ENCODE measurements around the gene PDSS1. TPM values are rescaled to one million over a fixed set of nuclear protein-coding genes. Genes with fewer than 3 reads are reported as not detected.

The PDSS1 gene
- total RNA-seq, 2 experiments from 2014 or later, result 16.1 to 18.8 TPM

DNA sequence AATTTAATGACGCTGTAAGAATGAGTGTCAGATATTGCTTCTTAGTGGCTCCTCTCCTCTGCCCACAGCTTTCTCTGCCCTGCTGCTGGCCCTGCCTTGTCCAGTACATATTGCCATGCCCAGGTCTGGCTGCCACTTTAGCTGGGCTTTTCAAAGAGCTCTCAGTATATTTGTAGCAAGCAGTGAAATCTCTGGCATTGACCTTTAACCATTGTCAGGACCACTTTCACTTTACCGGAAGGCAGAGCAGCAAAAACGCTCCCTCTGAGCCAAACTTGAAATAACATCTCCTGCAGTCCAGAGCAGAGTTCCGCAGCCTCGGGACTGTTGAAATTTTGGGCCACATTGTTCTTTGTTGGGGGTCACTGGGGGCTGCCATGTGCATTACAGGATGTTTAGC is 13.8 kb downstream of the PDSS1 start:
- TF ChIP-seq, protein P1, sequence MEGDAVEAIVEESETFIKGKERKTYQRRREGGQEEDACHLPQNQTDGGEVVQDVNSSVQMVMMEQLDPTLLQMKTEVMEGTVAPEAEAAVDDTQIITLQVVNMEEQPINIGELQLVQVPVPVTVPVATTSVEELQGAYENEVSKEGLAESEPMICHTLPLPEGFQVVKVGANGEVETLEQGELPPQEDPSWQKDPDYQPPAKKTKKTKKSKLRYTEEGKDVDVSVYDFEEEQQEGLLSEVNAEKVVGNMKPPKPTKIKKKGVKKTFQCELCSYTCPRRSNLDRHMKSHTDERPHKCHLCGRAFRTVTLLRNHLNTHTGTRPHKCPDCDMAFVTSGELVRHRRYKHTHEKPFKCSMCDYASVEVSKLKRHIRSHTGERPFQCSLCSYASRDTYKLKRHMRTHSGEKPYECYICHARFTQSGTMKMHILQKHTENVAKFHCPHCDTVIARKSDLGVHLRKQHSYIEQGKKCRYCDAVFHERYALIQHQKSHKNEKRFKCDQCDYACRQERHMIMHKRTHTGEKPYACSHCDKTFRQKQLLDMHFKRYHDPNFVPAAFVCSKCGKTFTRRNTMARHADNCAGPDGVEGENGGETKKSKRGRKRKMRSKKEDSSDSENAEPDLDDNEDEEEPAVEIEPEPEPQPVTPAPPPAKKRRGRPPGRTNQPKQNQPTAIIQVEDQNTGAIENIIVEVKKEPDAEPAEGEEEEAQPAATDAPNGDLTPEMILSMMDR (IDR thresholded peaks at IDR 0.05), result no peak
- peaks cover 1% of the 10 kb centered on the region for H3K4me1 Mint-ChIP-seq (ENCODE audit: low read depth)
- ATAC-seq, result no peak
- no peaks in the 10 kb centered on the region for H3K27me3 Mint-ChIP-seq
- no peak overlapping the region for H3K27ac Mint-ChIP-seq
- H3K9me3 Mint-ChIP-seq, result no peaks in the 10 kb centered on the region
- H3K4me3 Mint-ChIP-seq, result no peak overlapping the region
- intact Hi-C loops (cut with micrococcal nuclease), result no loop called here
- DNase-seq, result no peak
- ChIA-PET CTCF (no interaction called here), POLR2A (no interaction called here)
- H3K36me3 Mint-ChIP-seq (ENCODE audit: low read depth), result peaks cover 47% of the 10 kb centered on the region

- Mint-ChIP-seq H3K9me3 (no peaks in the 10 kb centered on the region), H3K36me3 (ENCODE audit: low read depth) (peaks cover 33% of the 10 kb centered on the region), H3K4me3 (no peak overlapping the region), H3K27me3 (no peaks in the 10 kb centered on the region), H3K4me1 (ENCODE audit: low read depth) (no peaks in the 10 kb centered on the region), H3K27ac (no peak overlapping the region)
- no peak for DNase-seq
- intact Hi-C loops (cut with micrococcal nuclease), result no loop called here
- ChIA-PET CTCF (interaction anchor here (4.7 kb wide), 1 partner anchor 12 kb away, joined by 22 read pairs; no protein-coding TSS in a partner anchor), POLR2A (interaction anchor here (0.5 to 1.1 kb wide), 3 partner anchors 8 to 21 kb away, joined by 3 to 4 read pairs (median 3); no protein-coding TSS in a partner anchor)
- TF ChIP-seq, protein P1 (IDR thresholded peaks at IDR 0.05), result no peak
- no peak for ATAC-seq
Measured at GRCh38 chr10:26714415-26715136, 17.1 kb downstream of the PDSS1 start.

- ChIA-PET POLR2A (interaction anchor here (0.5 to 1.1 kb wide), 4 partner anchors 9 to 22 kb away, joined by 3 to 4 read pairs (median 4); no protein-coding TSS in a partner anchor), CTCF (interaction anchor here (0.6 to 4.7 kb wide), 2 partner anchors 11 to 216 kb away, joined by 3 to 22 read pairs; no protein-coding TSS in a partner anchor)
- DNase-seq (no peak), ATAC-seq (no peak)
- intact Hi-C loops (cut with micrococcal nuclease), result no loop called here
- peaks cover 36% of the 10 kb centered on the region for H3K36me3 Mint-ChIP-seq (ENCODE audit: low read depth)
- no peak overlapping the region for H3K4me3 Mint-ChIP-seq
- H3K4me1 Mint-ChIP-seq (ENCODE audit: low read depth), result no peaks in the 10 kb centered on the region
- no peaks in the 10 kb centered on the region for H3K9me3 Mint-ChIP-seq
- TF ChIP-seq, protein P1 (IDR thresholded peaks at IDR 0.05), result no peak
- H3K27me3 Mint-ChIP-seq, result no peaks in the 10 kb centered on the region
- H3K27ac Mint-ChIP-seq, result no peak overlapping the region
Measured at GRCh38 chr10:26715137-26715487, 17.6 kb downstream of the PDSS1 start.

GRCh38 chr10:26717476-26717875 is 20.0 kb downstream of the PDSS1 start:
- Mint-ChIP-seq H3K36me3 (ENCODE audit: low read depth) (peaks cover 41% of the 10 kb centered on the region), H3K4me3 (no peak overlapping the region), H3K4me1 (ENCODE audit: low read depth) (peaks cover 11% of the 10 kb centered on the region), H3K27me3 (no peaks in the 10 kb centered on the region), H3K9me3 (no peaks in the 10 kb centered on the region), H3K27ac (no peak overlapping the region)
- ChIA-PET POLR2A (interaction anchor here (1.3 kb wide), 1 partner anchor 51 kb away, joined by 3 read pairs; no protein-coding TSS in a partner anchor), CTCF (interaction anchor here (4.7 kb wide), 1 partner anchor 9 kb away, joined by 22 read pairs; no protein-coding TSS in a partner anchor)
- no peak for ATAC-seq
- intact Hi-C loops (cut with micrococcal nuclease), result no loop called here
- TF ChIP-seq, protein P1 (IDR thresholded peaks at IDR 0.05), result no peak
- no peak for DNase-seq

- TF ChIP-seq, protein P1 (IDR thresholded peaks at IDR 0.05), result no peak
- intact Hi-C loops (cut with micrococcal nuclease), result no loop called here
- H3K27ac Mint-ChIP-seq, result peak overlapping the region; percentile 89
Measured at GRCh38 chr10:26721561-26721960, 24.1 kb downstream of the PDSS1 start.

More at GRCh38 chr10:26721561-26721960, 24.1 kb downstream of the PDSS1 start:
- Mint-ChIP-seq H3K9me3 (no peaks in the 10 kb centered on the region), H3K4me3 (no peak overlapping the region), H3K36me3 (ENCODE audit: low read depth) (peaks cover 40% of the 10 kb centered on the region), H3K4me1 (ENCODE audit: low read depth) (peaks cover 11% of the 10 kb centered on the region), H3K27me3 (no peaks in the 10 kb centered on the region)
- ATAC-seq (peak; percentile 92), DNase-seq (peak; percentile 83)
- ChIA-PET CTCF (no interaction called here), POLR2A (interaction anchor here (0.6 kb wide), 1 partner anchor 494 kb away, joined by 3 read pairs; no protein-coding TSS in a partner anchor)

All from activated CD8-positive, alpha-beta T cell treated with anti-CD3 and anti-CD28 coated beads for 36 hours (primary cell).